Stimulated activated naive CD8-positive, alpha-beta T cell treated with anti-CD3 and anti-CD28 coated beads, Interleukin-15, Interleukin-2, amounts not matched to agents 100 ng/mL and 50 ng/mL, for 24 hours (primary cell): ENCODE measurements around the gene PRKCQ.

Experiments used
- H3K27ac Mint-ChIP-seq: one replicate; pipeline ENCODE4 v1.8.0; 2021; ENCODE audit warnings: mild to moderate bottlenecking, mixed read lengths
- H3K27me3 Mint-ChIP-seq: one replicate; pipeline ENCODE4 v1.8.0; 2021; ENCODE audit warnings: mixed read lengths
- H3K36me3 Mint-ChIP-seq: one replicate; pipeline ENCODE4 v1.8.0; 2021; ENCODE audit warnings: low read depth, mixed read lengths
- H3K4me1 Mint-ChIP-seq: one replicate; pipeline ENCODE4 v1.8.0; 2021; ENCODE audit warnings: low read depth, mixed read lengths
- H3K4me3 Mint-ChIP-seq: one replicate; pipeline ENCODE4 v1.8.0; 2021; ENCODE audit warnings: mild to moderate bottlenecking, mixed read lengths
- H3K9me3 Mint-ChIP-seq: one replicate; pipeline ENCODE4 v1.8.0; 2021; ENCODE audit warnings: mixed read lengths

Gene PRKCQ

GRCh38 chr10:6602700-6603084 is 22.6 kb upstream of the PRKCQ start:
- Mint-ChIP-seq H3K27ac (no peak overlapping the region), H3K9me3 (peaks cover 11% of the 10 kb centered on the region), H3K27me3 (no peaks in the 10 kb centered on the region), H3K4me1 (peaks cover 74% of the 10 kb centered on the region), H3K4me3 (no peak overlapping the region), H3K36me3 (peaks cover 32% of the 10 kb centered on the region)

GRCh38 chr10:6602026-6602699 is 22.1 kb upstream of the PRKCQ start:
- peaks cover 11% of the 10 kb centered on the region for H3K9me3 Mint-ChIP-seq
- peak overlapping the region; percentile 2 for H3K4me3 Mint-ChIP-seq
- H3K27ac Mint-ChIP-seq, result peak overlapping the region; percentile 79
- peaks cover 32% of the 10 kb centered on the region for H3K36me3 Mint-ChIP-seq
- H3K4me1 Mint-ChIP-seq, result peaks cover 74% of the 10 kb centered on the region
- H3K27me3 Mint-ChIP-seq, result no peaks in the 10 kb centered on the region

- Mint-ChIP-seq H3K27me3 (no peaks in the 10 kb centered on the region), H3K9me3 (peaks cover 11% of the 10 kb centered on the region), H3K27ac (peak overlapping the region; percentile 85), H3K36me3 (peaks cover 33% of the 10 kb centered on the region), H3K4me3 (peak overlapping the region; percentile 40), H3K4me1 (peaks cover 74% of the 10 kb centered on the region)
Measured at GRCh38 chr10:6601246-6601805, 21.2 kb upstream of the PRKCQ start.

- no peaks in the 10 kb centered on the region for H3K27me3 Mint-ChIP-seq
- H3K9me3 Mint-ChIP-seq, result peaks cover 11% of the 10 kb centered on the region
- peaks cover 32% of the 10 kb centered on the region for H3K36me3 Mint-ChIP-seq
- peaks cover 77% of the 10 kb centered on the region for H3K4me1 Mint-ChIP-seq
- peak overlapping the region; percentile 36 for H3K4me3 Mint-ChIP-seq
- H3K27ac Mint-ChIP-seq, result peak overlapping the region; percentile 85
Measured at GRCh38 chr10:6600224-6600987, 20.3 kb upstream of the PRKCQ start.

- Mint-ChIP-seq H3K27ac (peak overlapping the region; percentile 85), H3K36me3 (peaks cover 23% of the 10 kb centered on the region), H3K27me3 (no peaks in the 10 kb centered on the region), H3K4me1 (peaks cover 89% of the 10 kb centered on the region), H3K9me3 (peaks cover 11% of the 10 kb centered on the region), H3K4me3 (peak overlapping the region; percentile 48)
Measured at GRCh38 chr10:6598679-6599078, 18.6 kb upstream of the PRKCQ start.

GRCh38 chr10:6597478-6597877 is 17.4 kb upstream of the PRKCQ start:
- peak overlapping the region; percentile 1 for H3K4me3 Mint-ChIP-seq
- peaks cover 11% of the 10 kb centered on the region for H3K9me3 Mint-ChIP-seq
- peaks cover 98% of the 10 kb centered on the region for H3K4me1 Mint-ChIP-seq
- no peaks in the 10 kb centered on the region for H3K27me3 Mint-ChIP-seq
- peak overlapping the region; percentile 82 for H3K27ac Mint-ChIP-seq
- peaks cover 31% of the 10 kb centered on the region for H3K36me3 Mint-ChIP-seq

- Mint-ChIP-seq H3K27ac (peak overlapping the region; percentile 82), H3K4me1 (peaks cover 98% of the 10 kb centered on the region), H3K36me3 (peaks cover 37% of the 10 kb centered on the region), H3K27me3 (no peaks in the 10 kb centered on the region), H3K9me3 (peaks cover 11% of the 10 kb centered on the region), H3K4me3 (peak overlapping the region; percentile 70)
Measured at GRCh38 chr10:6595499-6595898, 15.4 kb upstream of the PRKCQ start.

GRCh38 chr10:6593241-6593671 is 13.2 kb upstream of the PRKCQ start:
- Mint-ChIP-seq H3K4me3 (peak overlapping the region; percentile 65), H3K4me1 (peaks cover 98% of the 10 kb centered on the region), H3K9me3 (no peaks in the 10 kb centered on the region), H3K36me3 (peaks cover 43% of the 10 kb centered on the region), H3K27me3 (no peaks in the 10 kb centered on the region), H3K27ac (peak overlapping the region; percentile 97)

- Mint-ChIP-seq H3K9me3 (no peaks in the 10 kb centered on the region), H3K4me3 (peak overlapping the region; percentile 65), H3K36me3 (peaks cover 44% of the 10 kb centered on the region), H3K27ac (peak overlapping the region; percentile 97), H3K27me3 (no peaks in the 10 kb centered on the region), H3K4me1 (peaks cover 98% of the 10 kb centered on the region)
Measured at GRCh38 chr10:6592080-6592479, 12.0 kb upstream of the PRKCQ start.

- H3K36me3 Mint-ChIP-seq, result peaks cover 49% of the 10 kb centered on the region
- no peaks in the 10 kb centered on the region for H3K9me3 Mint-ChIP-seq
- peaks cover 98% of the 10 kb centered on the region for H3K4me1 Mint-ChIP-seq
- H3K4me3 Mint-ChIP-seq, result peak overlapping the region; percentile 65
- no peaks in the 10 kb centered on the region for H3K27me3 Mint-ChIP-seq
- peak overlapping the region; percentile 97 for H3K27ac Mint-ChIP-seq
Measured at GRCh38 chr10:6591668-6592067, 11.6 kb upstream of the PRKCQ start.

- Mint-ChIP-seq H3K27ac (peak overlapping the region; percentile 97), H3K4me1 (peaks cover 100% of the 10 kb centered on the region), H3K36me3 (peaks cover 63% of the 10 kb centered on the region), H3K4me3 (peak overlapping the region; percentile 35), H3K9me3 (no peaks in the 10 kb centered on the region), H3K27me3 (no peaks in the 10 kb centered on the region)
Measured at GRCh38 chr10:6590100-6590499, 10.0 kb upstream of the PRKCQ start.

- Mint-ChIP-seq H3K27me3 (no peaks in the 10 kb centered on the region), H3K36me3 (peaks cover 69% of the 10 kb centered on the region), H3K9me3 (no peaks in the 10 kb centered on the region), H3K4me3 (peak overlapping the region; percentile 37), H3K27ac (peak overlapping the region; percentile 97), H3K4me1 (peaks cover 100% of the 10 kb centered on the region)
Measured at GRCh38 chr10:6589287-6590094, 9.4 kb upstream of the PRKCQ start.

- Mint-ChIP-seq H3K36me3 (peaks cover 74% of the 10 kb centered on the region), H3K4me3 (peak overlapping the region; percentile 37)
Measured at GRCh38 chr10:6588845-6589244, 8.8 kb upstream of the PRKCQ start.

GRCh38 chr10:6588082-6588481 is 8.0 kb upstream of the PRKCQ start:
- peaks cover 74% of the 10 kb centered on the region for H3K36me3 Mint-ChIP-seq

More at GRCh38 chr10:6588845-6589244, 8.8 kb upstream of the PRKCQ start:
- Mint-ChIP-seq H3K4me1 (peaks cover 99% of the 10 kb centered on the region), H3K27me3 (no peaks in the 10 kb centered on the region), H3K9me3 (no peaks in the 10 kb centered on the region), H3K27ac (peak overlapping the region; percentile 97)

More at GRCh38 chr10:6588082-6588481, 8.0 kb upstream of the PRKCQ start:
- Mint-ChIP-seq H3K4me1 (peaks cover 99% of the 10 kb centered on the region), H3K9me3 (no peaks in the 10 kb centered on the region), H3K27ac (peak overlapping the region; percentile 97), H3K27me3 (no peaks in the 10 kb centered on the region), H3K4me3 (peak overlapping the region; percentile 62)
